ENCODE data around the gene GALNT2.

Gene GALNT2

DNA sequence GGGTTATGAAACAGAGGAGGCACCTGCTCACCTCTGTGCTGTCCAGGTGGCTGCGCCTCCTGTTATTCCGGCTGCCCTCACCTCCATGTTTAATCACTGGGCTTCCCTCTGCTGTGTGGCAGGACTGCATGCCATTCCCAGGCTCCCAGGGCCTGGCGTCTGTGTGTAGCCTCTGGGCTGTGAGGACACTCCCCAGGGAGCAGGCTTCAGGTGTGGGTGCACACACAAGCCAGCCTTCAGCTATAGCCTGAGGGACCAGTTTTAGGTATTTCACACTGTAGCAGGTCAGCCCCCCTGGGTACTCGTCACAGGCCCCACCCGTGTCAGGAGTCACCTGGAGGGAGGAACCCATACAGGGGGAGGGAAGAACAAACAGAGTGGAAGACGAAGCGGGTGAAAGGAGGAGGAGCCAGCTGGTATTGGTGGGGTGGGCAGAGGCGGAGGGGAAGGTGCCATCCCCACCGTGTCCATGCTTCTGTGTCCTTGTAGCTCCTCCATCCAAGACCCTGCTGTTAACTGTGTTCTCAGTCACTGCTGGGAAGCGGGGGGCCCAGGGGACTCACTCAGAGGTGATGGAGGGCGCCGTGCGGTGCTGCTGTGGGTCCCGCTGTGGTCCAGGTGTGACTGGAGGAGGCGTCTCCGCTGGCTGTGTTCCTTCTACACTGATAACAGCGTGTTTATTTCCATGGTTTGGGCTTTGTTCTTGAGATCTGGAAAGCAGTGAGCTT is 200.5 kb downstream of the GALNT2 start:
- no peak for DNase-seq

DNA sequence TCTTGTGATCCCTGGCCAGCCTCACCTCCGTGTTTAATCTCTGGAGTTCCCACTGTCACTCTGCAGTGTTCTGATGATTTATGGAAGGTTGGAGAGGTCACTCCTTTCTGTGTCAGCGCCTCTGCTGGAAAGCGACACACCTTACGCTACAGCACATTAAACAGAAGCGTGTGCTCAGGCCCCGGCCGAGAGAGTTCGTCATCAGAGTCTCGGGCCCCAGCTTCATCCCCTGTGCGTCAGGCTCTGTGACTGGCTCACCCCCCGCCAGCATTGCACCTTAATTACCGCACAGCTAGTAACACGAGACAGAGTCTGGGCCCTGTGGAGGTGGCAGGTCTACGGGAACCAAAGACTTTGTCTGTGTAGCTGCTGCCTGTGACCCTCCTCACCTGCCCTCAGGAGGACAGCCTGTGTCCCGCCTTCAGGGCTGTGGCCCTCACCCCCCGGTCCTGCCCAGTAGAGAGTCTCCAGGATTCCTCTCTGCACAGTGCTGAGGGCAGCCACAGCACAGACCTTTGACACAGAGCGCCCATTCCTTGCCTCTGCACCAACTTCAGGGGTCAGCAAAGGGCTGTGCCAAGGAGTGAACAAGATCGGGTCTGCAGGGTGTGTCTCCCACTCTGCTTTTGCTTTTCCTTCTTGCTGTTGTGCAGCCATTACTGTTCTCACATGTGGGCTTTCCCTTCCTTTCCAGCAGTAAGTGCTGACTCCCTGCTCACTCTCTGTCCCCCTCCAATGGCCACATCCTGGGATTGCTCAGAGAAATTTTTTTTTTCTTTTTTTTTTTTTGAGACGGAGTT is 201.5 kb downstream of the GALNT2 start:
- DNase-seq, result no peak

DNA sequence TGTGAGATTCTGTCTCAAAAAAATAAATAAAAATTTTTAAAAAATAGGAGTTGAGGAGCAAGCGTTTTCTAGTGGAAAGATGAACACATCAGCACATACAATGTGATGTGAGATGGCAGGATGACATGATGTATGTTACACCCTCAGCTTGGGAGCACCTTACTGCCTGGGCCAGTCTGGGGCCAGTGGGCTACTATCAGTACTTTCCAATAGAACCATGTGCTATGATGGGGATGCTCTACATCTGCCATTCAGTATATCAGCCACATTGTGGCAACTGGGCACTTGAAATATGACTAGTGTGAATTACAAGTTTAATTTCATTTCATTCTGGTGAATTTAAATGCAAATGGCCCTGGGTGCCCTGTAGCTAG is 203.1 kb downstream of the GALNT2 start:
- DNase-seq, result no peak

DNA sequence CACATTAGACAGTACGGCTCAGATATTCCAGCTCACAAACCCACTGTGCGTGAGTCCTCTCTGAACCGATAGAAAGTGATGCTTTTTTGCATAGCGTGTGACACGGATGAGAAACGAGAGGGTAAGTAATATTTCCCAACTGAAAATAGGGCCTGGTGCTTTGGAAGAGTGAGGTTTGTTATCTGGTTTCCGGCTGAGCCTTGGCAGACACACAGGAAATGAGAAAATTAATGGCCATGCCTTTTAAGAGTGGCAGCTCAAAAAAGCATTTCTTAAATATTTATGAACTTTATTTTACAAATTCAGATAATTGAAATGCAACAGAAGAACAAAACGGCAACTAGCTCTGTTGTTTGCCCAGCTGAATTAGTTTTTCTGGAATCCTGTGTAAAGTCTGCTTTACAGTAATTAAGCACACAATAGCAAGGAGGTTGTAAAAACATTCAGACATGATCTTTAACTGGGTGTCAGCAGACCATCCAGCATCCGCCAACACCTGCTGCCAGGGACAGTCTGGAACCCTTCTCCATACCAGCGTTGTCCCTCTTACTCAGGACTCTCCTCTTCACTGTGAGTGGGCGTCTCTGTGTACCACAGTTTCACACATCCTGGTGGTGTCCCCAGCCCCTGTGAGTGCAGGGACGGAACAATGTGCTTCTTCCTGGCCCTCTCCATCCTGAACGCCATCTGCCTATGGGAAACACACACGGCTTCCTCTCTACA is 203.7 kb downstream of the GALNT2 start:
- no peak for DNase-seq

DNA sequence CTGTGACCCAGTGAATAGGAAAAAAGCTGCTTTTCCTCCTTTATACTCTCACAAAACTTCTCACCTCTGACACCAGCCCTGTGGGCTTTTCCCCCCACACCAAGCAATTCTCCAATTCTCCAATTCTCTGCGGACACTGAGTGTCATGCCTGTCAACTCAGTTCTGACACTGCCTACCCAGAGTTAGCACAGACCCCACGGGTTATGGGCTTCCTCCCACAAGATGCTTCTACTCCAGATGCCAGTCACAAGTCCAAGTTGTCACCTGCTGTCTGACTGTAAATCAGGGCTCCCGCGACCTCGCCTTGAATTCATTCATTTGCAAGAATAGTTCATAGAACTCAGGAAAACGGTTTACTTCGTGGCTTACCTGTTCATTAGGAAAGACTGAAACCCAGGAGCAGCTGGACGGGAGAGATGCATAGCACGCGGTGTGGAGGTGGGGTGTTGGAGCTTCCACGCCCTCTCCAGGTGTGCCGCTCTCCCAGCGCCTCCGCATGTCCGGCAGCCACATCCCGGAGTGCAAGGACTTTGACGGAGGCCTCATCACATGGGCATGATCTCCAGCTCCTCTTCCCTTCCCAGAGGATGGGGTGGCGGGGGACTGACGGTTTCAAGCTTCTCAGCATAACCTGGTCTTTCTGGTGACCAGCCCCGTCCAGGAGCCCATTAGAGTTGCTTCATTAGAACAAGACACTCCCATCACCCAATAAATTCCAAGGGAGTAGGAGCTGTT is 204.4 kb downstream of the GALNT2 start:
- DNase-seq, result no peak

DNA sequence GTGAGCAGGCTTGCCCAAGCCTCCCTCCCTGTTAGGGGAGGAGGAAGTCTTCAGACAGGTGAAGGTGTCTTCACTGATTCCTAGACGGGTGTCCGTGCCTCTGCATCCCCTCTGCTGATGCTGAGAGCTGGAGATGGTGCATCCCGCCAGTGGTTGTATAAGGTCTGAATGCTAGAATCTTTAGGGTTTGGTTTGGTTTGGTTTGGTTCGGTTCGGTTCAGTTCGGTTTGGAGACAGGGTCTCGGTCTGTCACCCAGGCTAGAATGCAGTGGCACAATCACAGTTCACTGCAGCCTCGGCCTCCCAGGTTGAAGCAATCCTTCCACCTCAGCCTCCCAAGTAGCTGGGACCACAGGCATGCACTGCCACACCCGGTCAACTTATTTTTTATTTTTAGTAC is 205.5 kb downstream of the GALNT2 start:
- DNase-seq, result no peak

DNA sequence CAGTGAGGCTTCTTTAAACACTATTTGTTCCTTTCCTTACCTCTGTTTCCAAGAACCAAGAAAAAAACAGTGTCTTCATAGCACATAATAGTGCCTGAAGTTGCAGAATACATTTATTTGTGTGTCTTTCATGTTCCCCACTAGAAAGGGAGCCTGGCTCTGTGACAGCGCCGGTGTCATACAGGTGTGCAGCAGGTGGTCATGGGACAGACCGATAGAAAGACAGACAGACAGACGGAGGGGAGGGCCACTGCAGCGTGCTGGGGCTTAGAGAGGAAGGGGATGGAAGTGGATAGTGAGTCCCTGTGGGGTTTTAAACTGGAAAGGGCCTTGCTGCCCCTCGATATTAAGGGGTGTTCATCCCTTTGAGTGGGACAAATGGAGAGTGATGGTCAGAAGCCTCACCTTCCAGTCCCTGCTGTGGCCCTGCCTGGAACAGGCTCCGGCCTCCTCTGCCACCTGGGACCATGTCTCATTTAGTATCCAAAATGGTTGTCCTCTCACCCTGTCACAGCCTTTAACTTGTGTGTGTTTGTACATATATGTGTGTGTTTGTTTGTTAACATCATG is 206.2 kb downstream of the GALNT2 start:
- no peak for DNase-seq

DNA sequence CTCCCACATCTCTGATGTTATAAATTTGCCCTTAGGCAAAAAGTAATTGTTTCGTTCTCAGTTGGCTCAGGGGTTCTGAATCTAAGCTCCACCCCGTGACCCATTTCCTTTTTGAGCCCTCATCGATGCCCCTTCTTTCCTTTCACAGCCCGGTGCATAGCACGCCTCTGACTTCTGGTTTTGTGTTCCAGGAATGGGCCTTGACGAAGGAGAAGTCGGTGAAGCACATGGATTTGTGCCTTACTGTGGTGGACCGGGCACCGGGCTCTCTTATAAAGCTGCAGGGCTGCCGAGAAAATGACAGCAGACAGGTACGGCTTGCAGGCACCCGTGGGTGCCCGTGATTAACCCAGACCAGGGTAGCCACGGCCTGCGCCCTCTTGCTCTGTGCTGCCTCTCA is 207.2 kb downstream of the GALNT2 start:
- DNase-seq, result no peak

DNA sequence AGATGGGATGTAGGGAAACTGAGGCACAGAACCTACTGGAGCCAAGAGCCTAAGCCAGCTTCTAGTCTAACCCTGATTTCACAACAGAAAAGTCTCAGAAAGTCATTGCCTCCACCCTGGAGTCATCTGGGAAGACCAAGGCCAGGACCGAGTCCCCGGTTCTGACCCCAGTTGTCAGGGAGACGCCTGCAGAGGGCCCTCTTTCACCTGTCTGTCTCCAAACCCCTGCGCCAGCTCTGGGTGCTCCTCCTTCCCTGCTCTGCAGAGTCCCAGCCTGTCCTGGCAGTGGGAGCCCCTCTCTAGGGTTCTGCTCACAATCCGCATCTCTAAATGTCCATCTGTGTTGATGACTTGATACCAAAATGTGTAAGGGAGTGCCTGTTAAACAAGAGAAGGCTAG is 209.4 kb downstream of the GALNT2 start:
- no peak for DNase-seq

DNA sequence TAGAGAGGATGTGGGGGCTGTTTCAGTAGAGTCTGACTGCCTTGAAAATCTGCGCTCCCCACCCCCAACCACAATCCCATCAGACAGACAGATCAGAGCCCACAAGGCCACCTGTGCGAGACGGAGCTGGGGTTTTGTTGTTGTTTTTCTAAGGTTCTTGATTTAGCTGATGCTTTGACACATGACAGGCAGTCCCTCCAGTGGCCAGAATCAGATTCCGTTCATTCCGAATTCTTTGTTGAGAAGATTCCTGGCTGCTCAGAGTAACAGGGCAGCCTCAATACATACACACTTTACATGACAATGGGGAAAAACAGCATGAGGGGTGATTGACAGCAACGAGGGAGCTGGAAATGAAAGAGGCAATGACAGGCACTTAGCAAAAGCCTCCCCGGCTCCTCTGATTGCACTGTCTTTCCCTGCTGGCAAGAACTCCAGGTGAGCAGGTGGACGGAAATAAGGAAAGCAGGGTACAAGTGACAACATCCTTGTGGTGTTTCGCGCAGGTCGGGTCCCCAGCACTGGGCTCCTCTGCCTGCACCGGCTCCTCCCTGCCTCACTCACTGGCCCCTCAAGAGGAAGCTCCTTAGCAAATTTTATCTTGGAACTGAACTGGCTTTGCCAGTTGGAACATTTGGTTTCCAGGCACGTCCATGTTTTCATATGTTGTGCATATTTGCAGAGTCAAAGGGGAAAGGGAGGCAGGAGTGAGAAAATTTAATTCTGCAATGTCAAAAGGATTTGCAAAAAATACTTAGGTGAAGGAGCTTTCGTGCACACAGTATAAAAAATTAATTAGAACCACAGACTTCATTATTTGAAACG is 210.4 kb downstream of the GALNT2 start:
- no peak for DNase-seq

DNA sequence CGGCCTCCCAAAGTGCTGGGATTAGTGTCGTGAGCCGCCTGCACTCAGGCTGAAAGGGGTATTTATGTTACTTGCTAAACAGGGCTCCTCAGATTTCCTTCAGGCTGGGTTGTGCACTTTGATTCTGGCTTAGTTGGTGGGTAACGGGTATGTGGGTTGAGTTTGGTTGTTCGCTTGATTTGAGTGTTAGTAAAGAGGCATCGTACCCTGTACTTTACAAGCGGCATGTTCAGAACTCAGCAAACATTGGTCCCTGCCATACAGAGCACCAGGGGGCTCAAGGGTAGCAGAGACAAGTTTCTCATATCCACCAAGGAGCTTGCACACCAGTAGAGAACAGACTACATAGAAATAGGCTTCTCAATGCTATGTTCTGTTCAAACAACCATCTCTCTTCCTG is 211.3 kb downstream of the GALNT2 start:
- DNase-seq, result no peak

DNA sequence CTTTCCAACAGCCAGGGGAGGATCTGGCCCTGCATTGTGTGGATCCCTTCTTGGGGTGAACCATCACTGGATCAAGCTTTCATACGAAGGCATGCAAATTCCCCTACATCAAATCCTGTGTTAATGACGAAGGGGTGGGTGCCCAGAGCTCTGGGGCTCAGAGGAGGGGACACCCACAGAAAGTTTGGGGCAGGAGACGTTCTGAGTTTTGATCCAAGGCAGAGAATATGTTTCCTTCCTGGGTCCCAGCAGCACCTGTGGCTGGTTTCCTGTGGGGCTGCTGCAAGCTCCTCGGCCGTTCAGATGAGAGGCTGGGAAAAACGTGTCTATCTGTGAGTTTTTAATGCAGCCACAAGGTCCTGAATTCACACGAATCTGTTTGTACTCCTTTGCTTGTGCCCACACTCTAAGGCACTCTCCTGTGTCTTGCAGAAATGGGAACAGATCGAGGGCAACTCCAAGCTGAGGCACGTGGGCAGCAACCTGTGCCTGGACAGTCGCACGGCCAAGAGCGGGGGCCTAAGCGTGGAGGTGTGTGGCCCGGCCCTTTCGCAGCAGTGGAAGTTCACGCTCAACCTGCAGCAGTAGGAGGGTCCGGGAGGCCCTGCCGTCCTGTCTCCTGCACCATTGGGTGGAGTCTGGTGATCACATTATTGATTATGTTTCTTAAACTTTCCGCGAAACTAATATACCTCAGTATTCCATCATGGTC is 212.0 kb downstream of the GALNT2 start:
- DNase-seq, result no peak

DNA sequence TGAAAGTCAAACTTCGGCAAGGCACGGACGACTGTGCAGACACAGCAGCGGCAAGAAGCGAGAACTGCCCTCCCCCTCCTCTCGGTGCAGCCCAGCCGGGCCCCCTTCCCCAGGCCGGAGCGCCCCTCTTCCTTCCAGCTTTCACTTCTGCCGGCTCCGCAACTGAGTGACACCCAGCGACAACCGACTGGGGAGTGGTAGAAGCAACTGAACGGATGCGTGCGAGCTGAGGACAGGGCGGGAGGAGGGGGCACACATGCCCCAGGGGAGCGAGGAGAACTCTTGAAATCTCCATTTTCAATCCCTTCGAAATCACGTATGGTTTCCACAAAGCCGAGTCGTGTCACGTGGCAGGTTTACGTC is 212.5 kb downstream of the GALNT2 start:
- no peak for DNase-seq

DNA sequence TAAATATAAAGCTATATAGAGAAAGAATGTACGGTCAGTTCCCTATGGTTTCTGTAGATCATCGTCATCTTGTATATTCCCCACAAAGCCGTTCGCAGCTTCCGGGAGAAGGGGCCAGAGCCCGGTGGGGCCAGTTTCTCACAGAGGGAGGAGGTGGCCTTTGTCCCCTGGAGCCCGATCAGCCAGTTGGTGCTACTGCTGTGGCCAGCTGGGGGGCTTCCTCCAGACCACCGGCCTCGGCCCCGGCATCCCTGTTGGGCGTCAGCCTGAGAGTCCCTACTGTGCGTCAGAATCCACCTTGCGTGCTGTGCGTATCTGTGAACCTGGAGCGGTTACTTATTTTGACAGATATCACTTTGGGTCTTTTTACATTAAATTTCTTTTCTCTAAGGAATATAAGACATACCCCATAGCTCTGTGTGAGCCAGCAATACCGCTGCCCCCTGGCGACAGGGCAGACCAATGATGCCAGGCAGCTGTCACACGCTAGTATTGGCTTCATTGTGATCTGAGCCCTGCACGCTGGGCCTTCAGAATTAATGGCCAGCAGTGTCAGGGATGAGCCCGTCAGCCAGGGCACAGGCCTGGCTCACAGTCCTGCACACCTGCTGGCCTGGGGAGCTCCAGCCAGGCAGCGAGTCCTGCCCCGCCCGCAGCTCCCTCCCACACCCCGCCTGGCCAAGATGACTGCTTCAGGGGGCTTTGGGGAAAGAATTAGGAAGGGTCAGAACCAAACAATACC is 213.2 kb downstream of the GALNT2 start:
- no peak for DNase-seq

DNA sequence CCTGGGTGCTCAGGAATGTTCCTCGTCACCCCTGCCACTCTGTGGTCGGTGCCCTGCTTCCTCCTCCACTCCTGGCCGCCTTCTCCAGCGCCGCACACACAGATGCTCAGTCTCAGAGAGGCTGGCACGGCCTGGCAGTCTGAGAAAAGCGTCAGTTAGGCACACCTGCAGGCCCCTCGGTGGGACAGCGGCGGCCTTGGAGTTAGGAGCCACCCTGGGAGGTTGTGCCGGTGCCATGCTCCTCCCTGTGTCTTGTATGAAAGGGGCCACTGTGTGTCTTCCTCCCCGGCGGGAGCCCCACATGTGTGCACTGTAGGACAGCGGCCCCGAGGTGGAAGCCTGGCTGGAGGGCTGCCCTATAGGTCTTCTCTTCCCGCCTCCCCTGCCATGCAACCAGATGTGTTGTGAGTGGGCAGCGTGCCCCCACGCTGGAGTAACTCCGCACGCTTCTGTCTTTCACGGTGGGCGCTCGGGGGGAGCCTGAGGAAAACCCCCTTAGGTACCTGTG is 213.9 kb downstream of the GALNT2 start:
- DNase-seq, result no peak

DNA sequence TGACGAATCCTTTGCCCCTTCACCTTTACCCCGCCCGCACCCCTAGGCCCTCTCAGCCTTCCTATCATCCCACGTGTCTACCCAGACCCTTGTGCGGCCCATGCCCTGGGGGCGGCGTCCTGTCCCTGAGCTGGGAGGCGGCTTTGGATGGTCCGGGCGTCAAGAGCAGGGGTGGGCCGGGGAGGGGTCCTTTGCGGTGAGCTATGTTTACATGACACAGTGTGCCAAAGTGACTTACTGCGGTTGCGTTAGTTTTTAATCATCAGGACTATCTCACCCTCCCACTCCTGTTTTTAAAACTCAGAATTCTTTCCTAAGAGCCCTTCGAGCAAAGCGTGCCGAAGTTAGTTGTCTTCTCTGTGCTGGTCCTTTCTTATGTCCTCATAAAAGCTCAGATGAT is 214.5 kb downstream of the GALNT2 start:
- DNase-seq, result no peak

DNA sequence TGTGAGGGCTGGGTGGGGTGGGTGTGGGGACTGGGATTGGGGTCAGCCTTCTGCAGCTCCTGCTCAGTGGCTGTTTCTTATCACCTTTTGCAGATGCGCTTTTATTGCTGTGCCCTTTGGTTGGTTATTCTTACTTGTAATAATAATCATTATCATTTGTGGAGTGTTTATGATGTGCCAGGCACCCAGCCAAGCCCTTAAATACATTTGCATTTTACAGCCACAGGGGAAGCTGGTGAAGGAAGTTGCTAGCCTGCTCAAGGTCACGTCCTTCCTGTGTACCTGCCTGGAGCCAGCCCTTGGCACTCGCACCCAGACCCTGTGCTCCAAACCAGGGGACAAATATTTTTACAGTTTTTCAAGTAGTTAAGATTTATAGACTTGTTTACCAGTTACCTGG is 215.1 kb downstream of the GALNT2 start:
- no peak for DNase-seq

DNA sequence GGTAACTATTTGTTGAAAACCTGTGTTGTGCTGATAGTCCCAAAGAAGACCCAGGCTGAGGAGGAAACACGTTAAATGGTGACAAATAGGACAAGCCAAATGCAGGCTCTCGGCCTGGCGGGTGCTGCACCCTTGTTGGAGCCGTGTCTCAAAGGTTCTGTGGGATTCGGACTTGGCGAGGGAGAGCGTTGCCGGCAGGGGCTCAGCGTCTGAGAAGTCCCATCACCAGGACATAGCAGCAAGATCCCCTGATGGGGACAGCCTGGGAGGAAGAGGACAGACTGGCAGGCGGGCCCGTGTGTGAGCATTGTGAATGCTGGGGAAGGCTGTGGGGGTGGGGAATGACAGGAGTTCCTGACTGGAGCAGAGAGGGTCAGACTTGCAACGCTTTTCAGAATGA is 216.6 kb downstream of the GALNT2 start:
- no peak for DNase-seq

DNA sequence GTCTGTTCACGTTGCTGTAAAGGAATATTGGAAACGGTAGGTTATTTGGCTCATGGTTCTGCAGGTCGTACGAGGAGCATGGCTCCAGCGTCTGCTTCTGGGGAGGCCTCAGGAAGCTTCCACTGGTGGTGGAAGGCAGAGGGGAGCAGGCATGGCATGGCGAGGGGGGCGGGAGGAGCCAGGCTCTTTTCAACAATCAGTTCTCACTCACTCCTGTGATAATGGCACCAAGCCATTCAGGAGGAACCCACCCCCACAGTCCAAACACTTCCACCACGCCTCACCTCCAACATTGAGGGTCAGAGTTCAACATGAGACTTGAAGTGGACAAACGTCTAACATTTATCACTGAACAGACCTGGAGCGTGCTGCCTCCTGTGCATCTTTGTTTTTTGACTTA is 217.9 kb downstream of the GALNT2 start:
- DNase-seq, result no peak

DNA sequence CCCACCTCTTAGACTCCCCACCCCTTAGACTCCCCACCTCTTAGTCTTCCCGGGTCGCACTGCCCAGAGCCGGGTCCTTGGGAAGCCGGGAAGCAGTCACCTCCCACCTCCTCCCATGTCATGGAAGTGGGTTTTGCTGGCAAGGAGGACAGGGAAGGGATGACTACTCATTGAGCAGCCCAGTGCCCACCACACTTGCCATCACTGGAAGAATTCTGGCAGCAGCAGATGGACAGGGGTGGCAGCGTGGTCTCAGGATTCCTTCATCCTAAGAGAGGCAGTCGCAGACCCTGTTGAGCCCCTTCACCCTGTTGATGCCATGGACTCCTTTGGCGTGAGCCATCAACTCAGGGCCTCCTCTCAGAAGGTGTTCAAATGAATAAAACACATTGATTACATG is 218.3 kb downstream of the GALNT2 start:
- DNase-seq, result no peak

Data from right forelimb (tissue), 1 donor.